Colonic mucosa (tissue), 4 donors: ENCODE data around the gene GBF1. TPM values are rescaled to one million over a fixed set of nuclear protein-coding genes. Genes with fewer than 3 reads are reported as not detected.

ENCODE experiments used
- DNase-seq: peaks from one replicate; pipeline ENCODE4 v3.0.0-alpha.2; 2020
- H3K27ac ChIP-seq: fragments of 200-600 bp; one replicate; pipeline ENCODE4 v1.8.0; 2021
- H3K27me3 ChIP-seq: fragments of 200-600 bp; one replicate; pipeline ENCODE4 v1.8.0; 2021
- H3K36me3 ChIP-seq: fragments of 200-600 bp; one replicate; pipeline ENCODE4 v1.8.0; 2021
- H3K4me1 ChIP-seq: fragments of 200-600 bp; one replicate; pipeline ENCODE4 v1.8.0; 2021; ENCODE audit warnings: mild to moderate bottlenecking
- H3K4me3 ChIP-seq: fragments of 200-600 bp; one replicate; pipeline ENCODE4 v1.8.0; 2021
- H3K9ac ChIP-seq, 2 donors: one replicate each; pipeline ENCODE4 v1.7.0; 2013; ENCODE audit warnings: control low read depth in 2 of 2, low read depth in 2 of 2, low read length in 2 of 2
- H3K9me3 ChIP-seq: fragments of 200-600 bp; one replicate; pipeline ENCODE4 v1.8.0; 2021
- intact Hi-C: fragments of 100-400 bp; cut with DNase I; formaldehyde crosslinking; loops from one replicate; pipeline ENCODE4 v1.14.1; 2022
- total RNA-seq, 2 donors: library from RNA; stranded (reverse); fragmentation: NEBNext Ultra II Directional in 1 of 2; extraction: Animal tissue kit (Norgen Biotek cat#: 25700) in 1 of 2; gene quantifications; one replicate each; pipeline ENCODE4 v1.2.1, GENCODE V29; 2021
- TF ChIP-seq, protein P1 (sequence below): fragments of 200-600 bp; IDR thresholded peaks from one replicate; pipeline ENCODE4 v1.8.0; 2022; ENCODE audit warnings: antibody characterized with exemption, mild to moderate bottlenecking
- donor health status: healthy.
- donor health status: DM: no; HTN: no; CAD: no.
- donor health status: DM: no; HTN: no; CAD: no.

Gene GBF1
- total RNA-seq, 2 donors from 2014 or later = 59.8 to 73.4 TPM

DNA sequence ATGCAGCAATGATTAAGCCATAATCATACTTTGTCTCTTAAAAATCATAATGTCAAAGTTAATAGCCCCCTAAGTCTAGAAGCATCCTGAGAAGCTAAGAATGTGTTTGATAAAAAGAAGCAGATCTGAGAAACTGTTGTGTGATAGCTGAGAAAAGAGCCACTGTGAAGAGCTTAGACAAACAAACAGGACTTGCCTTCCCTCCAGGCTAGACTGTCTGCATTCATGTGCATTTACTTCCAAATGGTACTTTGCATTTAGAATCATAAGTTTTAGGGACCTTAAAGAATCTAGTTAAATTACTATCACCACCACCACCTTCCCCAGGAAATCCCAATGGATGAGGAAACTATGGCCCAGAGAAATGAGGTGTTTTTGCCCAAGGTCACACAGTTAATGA lies 87.4 kb downstream of the GBF1 start:
- Histone ChIP-seq H3K9ac (no peak overlapping the region), H3K27ac (no peak overlapping the region), H3K4me3 (no peak overlapping the region), H3K36me3 (no peaks in the 10 kb centered on the region), H3K4me1 (no peaks in the 10 kb centered on the region), H3K9me3 (no peaks in the 10 kb centered on the region), H3K27me3 (no peaks in the 10 kb centered on the region)
- TF ChIP-seq, protein P1, sequence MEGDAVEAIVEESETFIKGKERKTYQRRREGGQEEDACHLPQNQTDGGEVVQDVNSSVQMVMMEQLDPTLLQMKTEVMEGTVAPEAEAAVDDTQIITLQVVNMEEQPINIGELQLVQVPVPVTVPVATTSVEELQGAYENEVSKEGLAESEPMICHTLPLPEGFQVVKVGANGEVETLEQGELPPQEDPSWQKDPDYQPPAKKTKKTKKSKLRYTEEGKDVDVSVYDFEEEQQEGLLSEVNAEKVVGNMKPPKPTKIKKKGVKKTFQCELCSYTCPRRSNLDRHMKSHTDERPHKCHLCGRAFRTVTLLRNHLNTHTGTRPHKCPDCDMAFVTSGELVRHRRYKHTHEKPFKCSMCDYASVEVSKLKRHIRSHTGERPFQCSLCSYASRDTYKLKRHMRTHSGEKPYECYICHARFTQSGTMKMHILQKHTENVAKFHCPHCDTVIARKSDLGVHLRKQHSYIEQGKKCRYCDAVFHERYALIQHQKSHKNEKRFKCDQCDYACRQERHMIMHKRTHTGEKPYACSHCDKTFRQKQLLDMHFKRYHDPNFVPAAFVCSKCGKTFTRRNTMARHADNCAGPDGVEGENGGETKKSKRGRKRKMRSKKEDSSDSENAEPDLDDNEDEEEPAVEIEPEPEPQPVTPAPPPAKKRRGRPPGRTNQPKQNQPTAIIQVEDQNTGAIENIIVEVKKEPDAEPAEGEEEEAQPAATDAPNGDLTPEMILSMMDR = no peak
- intact Hi-C loops = no loop called here
- no peak for DNase-seq

DNA sequence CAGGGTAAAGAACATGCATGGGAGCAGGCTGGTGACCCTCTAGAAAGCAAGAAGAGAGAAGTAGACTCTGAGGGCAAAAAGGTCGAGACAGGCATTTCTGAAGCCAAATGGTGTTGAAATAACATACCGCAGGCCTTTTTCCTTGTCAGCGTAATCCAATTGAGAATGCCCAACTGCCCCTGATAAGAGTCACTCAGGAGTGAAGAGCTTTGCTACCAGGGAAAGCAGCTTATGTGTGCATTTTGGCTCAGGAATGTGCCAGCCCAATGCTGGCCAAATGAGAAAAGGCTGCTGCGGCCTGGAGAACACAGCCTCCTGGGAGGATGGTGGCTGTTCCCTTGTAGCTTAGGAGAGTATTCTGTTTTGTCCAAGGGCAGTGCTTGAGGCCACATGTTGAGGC lies 88.8 kb downstream of the GBF1 start:
- Histone ChIP-seq H3K4me1 (no peaks in the 10 kb centered on the region), H3K9ac (no peak overlapping the region), H3K4me3 (no peak overlapping the region), H3K36me3 (no peaks in the 10 kb centered on the region), H3K27me3 (no peaks in the 10 kb centered on the region), H3K27ac (no peak overlapping the region), H3K9me3 (no peaks in the 10 kb centered on the region)
- DNase-seq = no peak
- TF ChIP-seq, protein P1 = no peak
- intact Hi-C loops = no loop called here

DNA sequence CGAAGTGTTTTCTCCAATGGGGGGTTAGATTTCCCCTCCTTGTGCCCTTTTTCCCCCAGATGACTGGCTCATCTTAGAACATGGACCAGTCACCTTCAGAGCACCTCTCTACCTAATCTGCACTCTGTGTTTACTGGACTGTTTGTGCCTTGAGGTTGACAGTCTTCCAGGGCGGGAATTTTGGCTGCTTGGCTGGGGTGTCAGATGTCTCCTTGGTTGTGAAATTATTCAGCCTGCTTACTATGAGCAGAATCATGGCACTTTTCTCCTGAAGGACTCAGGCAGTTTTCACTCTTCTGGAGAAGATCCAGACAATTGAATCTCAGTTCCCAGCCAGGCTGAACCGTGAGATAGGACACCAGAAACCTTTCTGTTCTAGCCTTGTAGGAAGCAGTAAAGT lies 89.9 kb downstream of the GBF1 start:
- Histone ChIP-seq H3K27ac (no peak overlapping the region), H3K27me3 (no peaks in the 10 kb centered on the region)
- no peak for DNase-seq

DNA sequence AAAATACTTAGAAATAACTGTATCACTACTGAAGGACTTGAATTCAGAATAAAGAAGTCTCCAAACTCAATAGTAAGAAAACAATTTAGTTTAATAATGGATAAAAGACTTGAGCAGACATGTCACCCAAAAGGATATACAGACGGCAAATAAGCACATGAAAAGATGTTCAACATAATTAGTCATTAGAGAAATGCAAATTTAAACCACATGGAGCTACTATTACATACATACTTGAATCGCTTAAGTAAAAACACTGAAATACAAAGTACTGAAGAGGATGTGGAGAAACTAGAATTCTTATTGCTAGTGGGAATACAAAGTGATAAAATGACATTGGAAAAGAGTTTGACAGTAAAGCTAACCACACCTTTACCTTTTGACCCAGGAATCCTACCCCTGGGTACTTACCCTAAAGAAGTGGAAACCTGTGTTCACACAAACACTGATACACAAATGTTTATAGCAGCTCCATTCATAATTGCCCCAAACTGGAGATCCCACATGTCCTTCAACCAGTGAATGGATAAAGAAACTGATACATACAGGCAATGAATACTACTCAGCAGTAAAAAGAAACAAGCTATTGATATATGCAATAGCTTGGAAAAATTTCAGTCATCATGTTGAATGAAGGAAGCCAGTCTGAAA lies 95.8 kb downstream of the GBF1 start:
- TF ChIP-seq, protein P1 = no peak
- no peak overlapping the region for H3K4me3 ChIP-seq
- no peaks in the 10 kb centered on the region for H3K27me3 ChIP-seq
- no peaks in the 10 kb centered on the region for H3K9me3 ChIP-seq
- no peaks in the 10 kb centered on the region for H3K4me1 ChIP-seq
- no peaks in the 10 kb centered on the region for H3K36me3 ChIP-seq
- H3K27ac ChIP-seq = no peak overlapping the region
- no peak for DNase-seq
- intact Hi-C loops = no loop called here
- H3K9ac ChIP-seq = no peak overlapping the region

More for the DNA sequence above, 89.9 kb downstream of the GBF1 start:
- H3K4me3 ChIP-seq = no peak overlapping the region
- H3K9me3 ChIP-seq = no peaks in the 10 kb centered on the region
- intact Hi-C loops = no loop called here
- no peak overlapping the region for H3K9ac ChIP-seq
- no peaks in the 10 kb centered on the region for H3K36me3 ChIP-seq
- H3K4me1 ChIP-seq = no peaks in the 10 kb centered on the region
- TF ChIP-seq, protein P1 = no peak

DNA sequence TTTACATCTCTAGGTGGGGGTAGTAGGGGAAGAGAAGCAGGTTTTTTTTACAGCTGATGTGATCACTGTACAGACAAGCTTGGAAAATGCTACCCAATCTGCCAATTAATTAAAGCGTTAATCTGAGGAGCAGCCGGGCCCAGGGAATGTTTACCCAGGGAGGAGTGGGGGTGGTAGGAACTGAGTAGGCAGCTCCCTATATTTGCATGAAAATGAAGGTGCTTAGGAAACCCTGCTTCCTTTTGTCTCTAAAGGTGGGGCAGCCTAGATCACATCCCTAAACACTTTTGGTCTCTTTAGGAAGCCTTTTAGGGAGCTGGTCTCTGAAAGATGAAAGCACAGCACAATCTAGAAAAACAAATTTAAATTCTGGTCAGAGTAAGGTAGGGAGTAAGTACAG lies 97.1 kb downstream of the GBF1 start:
- no peak overlapping the region for H3K9ac ChIP-seq
- TF ChIP-seq, protein P1 = no peak
- no peak for DNase-seq
- no peak overlapping the region for H3K4me3 ChIP-seq
- H3K27me3 ChIP-seq = no peaks in the 10 kb centered on the region
- H3K27ac ChIP-seq = no peak overlapping the region
- no peaks in the 10 kb centered on the region for H3K4me1 ChIP-seq
- intact Hi-C loops = no loop called here
- H3K9me3 ChIP-seq = no peaks in the 10 kb centered on the region
- H3K36me3 ChIP-seq = no peaks in the 10 kb centered on the region
